Bone marrow (tissue), 2 donors: ENCODE measurements around the gene DYRK1B.

Experiments used
- DNase-seq, 2 donors: peaks; one replicate each; lab custom pipeline; 2025; lab: John Stamatoyannopoulos, UW

DYRK1B gene

GRCh38 chr19:39858541-39858940 is 24.6 kb upstream of the DYRK1B start:
- DNase-seq: no peak

- no peak for DNase-seq
Measured at GRCh38 chr19:39852882-39853281, 18.9 kb upstream of the DYRK1B start.

- DNase-seq: no peak
Measured at GRCh38 chr19:39850892-39851291, 16.9 kb upstream of the DYRK1B start.

DNA sequence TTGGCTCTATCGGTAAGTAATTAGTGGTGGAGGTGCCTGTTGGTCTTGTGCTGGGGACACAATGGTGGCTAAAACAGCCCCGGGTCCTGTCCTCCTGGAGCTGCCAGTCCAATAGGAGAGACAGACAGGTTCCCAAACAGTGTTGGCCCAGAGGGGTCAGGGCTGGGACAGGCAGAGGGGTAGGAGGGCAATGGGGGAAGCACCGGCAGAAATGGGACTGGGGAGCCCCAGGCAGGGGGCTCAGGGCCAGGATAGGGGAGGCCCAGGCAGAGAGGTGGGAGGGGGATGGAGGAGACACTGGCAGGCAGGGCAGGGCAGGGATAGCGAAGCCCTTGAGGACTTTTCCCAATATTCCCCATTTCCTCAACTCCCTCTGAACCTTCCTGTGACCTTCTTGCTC is 14.4 kb upstream of the DYRK1B start:
- no peak for DNase-seq

DNA sequence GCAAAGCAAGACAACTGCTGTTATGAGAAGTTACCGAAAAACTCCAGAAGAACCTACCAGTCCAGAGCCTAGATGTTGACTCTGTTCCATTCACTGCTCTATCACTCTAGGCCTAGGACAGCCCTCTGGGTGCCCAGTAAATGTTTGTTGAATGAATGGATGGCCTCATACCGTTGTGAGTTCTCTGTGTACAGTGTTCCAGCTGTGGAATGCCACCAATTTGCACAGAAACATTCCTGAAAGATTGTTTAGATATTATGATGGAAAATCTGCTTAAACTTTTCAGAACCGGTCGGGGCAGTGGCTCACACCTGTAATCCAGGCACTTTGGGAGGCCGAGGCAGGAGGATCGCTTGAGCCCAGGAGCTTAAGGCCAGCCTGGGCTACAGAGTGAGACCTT is 13.6 kb upstream of the DYRK1B start:
- DNase-seq: no peak

DNA sequence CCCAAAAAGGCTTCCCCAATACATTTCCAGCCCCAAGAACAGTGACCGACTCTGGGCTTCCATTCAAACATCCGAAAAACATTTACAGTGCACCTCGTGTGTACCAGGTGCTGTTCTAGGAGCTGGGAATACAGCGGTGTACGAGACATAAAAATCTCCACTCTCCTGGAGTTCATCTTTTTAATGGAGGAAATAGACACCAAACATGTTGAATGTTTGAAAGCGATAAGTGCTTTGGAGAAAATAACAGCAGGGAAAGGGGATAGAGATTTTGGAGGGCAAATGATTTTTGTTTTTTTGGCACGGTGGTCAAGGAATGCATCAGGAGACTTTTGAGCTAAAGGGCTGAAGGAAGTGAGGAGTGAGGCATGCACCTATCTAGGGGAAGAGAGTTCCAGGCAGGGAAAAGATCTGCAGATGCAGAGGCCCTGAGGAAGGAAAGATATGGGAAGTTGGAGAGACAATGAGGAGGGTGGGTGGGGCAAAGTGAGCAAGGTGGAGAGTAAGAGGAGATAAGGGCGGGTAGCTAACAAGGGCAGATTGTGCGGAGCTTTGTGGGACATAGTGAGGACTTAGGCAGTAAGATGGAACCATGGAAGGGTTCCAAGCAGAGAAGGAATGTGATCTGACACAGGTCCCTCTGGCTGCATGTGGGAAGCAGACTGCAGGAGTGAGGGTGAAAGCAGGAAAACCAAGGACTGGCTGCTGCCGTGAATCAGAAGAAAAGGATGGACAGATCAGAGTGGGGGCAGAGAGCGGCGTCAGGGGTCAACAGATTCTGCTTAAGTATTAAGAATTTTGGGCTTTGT is 12.9 kb upstream of the DYRK1B start:
- no peak for DNase-seq

- peak; percentile 91 to 93 for DNase-seq
Measured at GRCh38 chr19:39845933-39846677, 12.1 kb upstream of the DYRK1B start, which contains the start of gene FBL. TSS of gene FBL (minus strand) at chr19:39846379. CDS start at chr19:39846300, 79 bp downstream.

DNA sequence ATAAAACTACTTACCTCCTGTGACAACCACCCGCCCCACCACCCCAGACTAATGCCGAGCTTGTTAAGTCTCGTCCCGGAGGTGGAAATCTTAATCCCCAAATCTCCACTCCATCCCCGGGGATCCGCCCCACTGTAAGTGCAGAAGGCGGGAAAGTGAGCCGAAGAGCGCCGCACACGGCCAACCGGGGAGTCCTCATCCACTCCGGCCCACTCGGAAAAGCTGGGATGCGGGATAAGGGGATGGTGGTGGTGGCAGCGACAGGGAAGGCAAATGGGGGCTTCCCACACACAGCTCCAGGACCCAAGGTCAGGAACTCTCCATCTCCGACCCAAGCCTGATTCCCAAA is 11.6 kb upstream of the DYRK1B start:
- no peak for DNase-seq

- no peak for DNase-seq
Measured at GRCh38 chr19:39845172-39845571, 11.2 kb upstream of the DYRK1B start.

DNA sequence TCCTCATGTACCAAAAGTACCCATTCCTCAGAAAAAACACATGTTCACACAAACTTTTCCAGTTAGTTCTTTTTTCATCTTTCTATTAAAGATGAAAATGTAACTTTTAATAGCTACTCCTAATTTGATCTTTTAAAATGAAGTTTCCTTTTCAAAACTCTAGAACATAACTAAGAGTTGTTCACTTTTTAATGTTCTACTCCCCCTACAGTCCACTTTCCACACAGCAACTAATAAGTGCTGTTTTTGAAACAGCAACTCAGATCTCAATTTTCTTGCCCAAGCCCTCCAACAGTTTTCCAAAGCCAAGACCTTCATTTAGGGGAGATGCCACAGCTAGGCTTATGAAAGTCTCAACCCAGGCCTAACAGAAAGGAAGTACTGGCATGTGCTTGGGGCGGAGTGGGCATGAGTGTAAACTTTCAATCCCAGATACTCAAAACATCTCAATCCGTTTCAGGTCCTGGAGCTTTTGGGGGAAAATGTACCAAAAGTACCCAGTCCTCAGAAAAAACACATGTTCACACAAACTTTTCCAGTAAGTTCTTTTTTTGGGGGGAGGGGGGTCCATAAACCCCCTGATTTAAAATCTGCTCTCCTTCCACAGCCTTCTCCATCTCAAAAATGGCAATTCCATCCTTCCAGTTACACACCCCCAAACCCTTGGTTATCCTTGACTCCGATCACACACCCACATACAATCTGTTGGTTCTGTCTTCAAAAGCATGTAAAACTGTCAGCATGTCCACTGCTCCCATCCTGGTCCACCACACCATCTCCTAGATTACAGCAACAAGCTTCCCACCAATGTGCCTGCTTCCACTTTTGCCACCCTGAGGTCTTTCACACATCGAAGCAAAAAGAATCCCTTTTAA is 10.2 kb upstream of the DYRK1B start:
- DNase-seq: peak in 1 of 2 donors; percentile 67

DNA sequence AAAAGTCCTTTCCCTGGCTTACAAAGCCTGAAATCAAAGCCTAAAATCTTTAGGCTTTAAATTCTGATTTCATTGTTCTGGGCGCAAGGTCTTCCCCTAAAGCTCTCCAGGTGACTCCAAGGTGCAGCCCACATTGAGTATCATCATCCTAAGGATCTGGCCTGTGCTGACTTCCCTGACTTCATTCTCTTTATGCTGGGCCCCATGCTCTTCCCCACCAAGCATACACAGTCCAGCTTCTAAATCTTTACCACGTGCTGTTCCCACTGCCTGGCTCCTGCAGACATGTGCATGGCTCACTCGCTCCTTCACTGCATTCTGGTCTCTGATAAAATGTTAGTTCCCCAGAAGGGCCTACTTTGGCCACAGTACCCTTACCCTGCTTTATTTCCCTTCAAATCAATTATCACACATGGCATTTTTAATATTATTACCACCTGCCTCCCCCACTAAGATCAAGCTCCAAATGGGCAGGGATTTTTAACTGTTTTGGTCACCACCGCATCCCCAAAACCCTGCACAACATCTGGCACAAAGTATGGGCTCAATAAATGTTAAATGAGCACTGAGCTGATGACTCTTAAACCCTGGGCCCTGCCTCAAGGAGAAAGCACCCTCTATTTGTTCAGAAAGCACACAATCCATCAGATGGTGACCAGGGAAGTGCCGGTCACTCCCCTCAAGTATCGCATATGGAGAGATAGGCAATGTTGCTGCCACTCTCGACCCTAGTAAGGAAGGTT is 8.9 kb upstream of the DYRK1B start:
- DNase-seq: no peak

- DNase-seq: no peak
Measured at GRCh38 chr19:39841041-39841440, 7.1 kb upstream of the DYRK1B start.

GRCh38 chr19:39840492-39840891 is 6.5 kb upstream of the DYRK1B start:
- no peak for DNase-seq

DNA sequence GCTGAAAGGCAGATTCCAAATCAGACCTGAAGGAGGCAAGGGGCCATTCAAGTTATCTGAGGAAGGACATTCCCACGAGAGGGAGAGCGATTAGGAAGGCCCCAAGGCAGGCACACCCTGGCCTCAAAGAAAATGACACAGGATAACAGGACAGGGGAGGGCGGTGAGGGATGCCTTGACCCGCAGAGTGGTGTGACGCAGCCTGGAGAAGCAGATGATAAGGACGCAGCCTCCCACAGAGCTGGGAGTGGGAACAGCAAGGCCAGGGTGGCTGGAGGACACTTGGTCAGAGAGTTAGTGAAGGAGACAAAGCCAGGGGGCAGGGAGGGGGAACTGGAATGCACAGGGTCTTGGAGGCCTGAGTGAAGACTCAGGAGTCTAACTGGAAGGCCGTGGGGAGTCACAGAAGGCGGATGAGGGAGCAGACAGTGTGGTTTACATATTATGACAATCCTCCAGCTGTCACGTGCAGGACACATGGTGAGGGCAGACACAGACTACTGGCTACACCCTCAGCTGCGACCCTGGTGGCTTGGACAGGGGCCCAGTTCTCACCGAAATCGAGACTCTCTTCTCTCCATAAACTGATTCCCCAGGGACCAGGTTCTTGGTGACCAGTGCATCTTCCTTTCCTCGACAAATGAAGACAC is 5.8 kb upstream of the DYRK1B start:
- no peak for DNase-seq

DNA sequence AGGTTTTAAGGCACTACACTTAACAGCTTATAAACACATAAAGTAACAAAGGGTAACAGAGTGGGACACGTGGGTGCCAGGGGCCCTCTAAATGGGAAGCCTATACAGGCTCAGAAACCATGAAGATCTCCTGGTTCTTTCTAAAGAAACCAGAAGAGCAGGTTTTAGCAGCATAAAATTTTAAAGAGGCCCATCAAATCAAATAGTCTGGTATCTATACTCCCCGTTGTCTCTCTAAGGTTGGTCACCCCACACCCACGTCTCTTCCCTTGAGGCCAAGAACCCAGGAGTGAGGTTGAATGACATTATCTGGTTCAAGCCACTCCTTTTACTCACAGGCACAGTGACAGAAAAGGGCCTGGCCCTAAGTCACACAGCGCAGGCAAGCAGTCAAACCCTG is 4.6 kb upstream of the DYRK1B start:
- no peak for DNase-seq

GRCh38 chr19:39837978-39838377 is 4.0 kb upstream of the DYRK1B start:
- no peak for DNase-seq

DNA sequence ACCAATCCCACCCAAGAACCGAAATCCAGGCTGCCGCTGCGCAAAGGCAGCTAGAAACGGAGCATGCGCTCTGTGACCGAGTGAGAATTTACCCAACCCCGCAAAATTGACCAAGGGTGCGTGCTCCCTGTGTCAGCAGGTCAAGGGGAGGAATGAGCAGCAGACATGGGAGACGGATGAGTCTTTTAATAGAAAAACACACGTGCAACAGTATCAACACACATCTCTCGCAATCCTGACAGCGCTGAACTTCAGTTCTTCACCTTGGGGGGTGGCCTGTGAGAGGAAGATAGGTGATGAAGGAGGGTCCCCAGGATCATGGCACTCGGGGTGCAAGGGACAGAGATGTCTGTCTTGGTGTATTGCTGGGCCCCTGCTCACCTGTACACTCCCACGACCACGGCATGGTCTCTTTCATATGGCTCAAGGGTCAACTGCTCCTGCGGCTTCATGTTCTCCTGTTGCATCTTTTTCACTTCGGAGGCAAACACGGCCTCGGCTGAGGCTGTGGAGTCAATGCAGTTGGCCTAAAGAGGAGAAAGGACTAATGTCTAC is 402 bp upstream of the DYRK1B start:
- no peak for DNase-seq

DNA sequence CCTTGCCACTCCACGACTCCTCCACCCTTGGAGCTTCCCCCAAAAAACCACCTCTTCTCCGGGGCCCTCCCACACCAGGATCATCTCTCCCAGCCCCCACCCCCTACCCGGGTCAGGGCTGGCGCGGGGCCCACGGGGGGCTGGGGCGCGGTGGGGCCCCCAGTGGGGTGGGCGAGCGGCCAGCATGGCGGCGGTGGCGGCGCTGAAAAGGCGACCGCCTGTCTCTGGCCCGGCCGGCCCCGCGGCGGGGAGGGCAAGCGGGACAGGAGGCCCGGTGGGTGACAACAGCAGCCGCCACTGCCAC is 850 bp downstream of the DYRK1B start:
- DNase-seq: no peak

DNA sequence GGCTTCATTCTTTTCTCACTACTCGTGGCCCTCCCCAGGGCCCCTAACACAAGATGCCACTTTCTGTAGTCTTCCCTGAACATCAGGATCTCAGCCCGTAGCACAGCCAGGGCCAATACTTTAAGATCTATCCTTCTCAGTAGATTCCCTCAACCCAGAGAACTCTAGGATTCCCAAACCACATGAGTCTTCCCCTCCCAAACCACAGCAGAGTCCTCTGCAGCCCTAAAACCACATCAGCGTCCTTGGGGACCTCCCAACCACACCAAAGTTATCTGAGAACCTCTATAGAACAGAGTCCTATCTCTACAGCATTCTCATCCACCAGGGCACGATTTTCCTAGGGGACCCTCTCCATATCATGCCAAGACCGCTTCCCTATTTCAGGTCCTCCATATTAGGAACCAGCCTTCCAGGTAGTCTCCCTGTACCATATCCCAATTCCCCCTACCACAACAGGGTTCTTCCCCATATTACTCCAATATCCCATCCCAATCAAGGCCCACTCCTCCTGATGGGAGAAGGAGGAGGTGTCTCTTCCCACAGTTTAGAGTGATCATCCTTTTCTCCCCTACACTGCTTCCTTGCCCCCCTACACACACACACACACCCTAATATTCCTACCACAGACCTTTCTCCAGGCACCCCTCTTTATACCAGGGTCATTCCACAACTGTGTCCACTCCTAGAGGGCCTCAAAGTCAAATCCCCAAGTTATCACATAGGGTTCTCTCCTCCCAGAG is 1.4 kb downstream of the DYRK1B start:
- DNase-seq: no peak

- no peak for DNase-seq
Measured at GRCh38 chr19:39831679-39832078, 2.3 kb downstream of the DYRK1B start.
